Cardiac fibroblast (primary cell): ENCODE data around the gene TRAF3.
A peak's percentile ranks its signal among the peaks of the same experiment; 100 is the strongest.

Source experiments
- DNase-seq, 2 donors: peaks; one replicate each; pipeline versions ENCODE4 v3.0.0 to v3.0.0-alpha.2; 2010; ENCODE audit warnings: low read depth in 2 of 2
- H3K4me3 ChIP-seq, 2 donors: replicated peaks in 1 of 2; 1 replicate in 1 of 2; 2 replicates in 1 of 2; pipeline ENCODE4 v1.5.1; 2011; ENCODE audit warnings: low read depth in 2 of 2, low read length in 2 of 2, mild to moderate bottlenecking in 2 of 2, moderate library complexity in 1 of 2
- TF ChIP-seq, protein P1 (sequence below): IDR thresholded peaks from one replicate; pipeline ENCODE4 v1.5.1; 2011; ENCODE audit warnings: low read depth, mild to moderate bottlenecking, low read length, inconsistent platforms

Gene TRAF3

DNA sequence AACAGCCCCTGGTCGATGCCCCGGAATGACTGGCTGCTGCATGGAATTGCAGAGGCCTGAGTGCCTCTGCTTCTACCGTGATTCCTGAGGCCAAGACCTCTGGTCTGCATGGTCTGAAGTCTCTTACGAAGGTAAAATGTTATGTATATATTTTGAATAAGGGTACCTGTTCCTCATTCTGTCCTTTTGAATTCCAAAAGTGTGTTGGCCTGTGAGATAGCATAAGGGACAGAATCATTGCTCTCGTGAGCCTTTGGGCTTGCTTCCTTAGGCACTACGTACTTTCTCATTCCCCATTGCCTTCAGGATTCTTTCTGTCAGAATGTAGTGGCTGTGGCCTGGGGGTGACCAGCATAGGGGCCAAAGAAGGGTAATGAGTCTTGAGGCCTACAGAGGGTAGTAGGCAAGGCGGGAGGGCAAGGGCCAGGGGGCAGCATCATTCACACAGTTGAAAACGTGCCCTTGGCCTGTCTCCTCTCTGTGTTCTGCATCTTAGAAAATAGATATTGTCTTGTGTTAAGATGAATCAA, 19.5 kb downstream of the TRAF3 start:
- no peak overlapping the region for H3K4me3 ChIP-seq
- no peak for DNase-seq
- TF ChIP-seq, protein P1, sequence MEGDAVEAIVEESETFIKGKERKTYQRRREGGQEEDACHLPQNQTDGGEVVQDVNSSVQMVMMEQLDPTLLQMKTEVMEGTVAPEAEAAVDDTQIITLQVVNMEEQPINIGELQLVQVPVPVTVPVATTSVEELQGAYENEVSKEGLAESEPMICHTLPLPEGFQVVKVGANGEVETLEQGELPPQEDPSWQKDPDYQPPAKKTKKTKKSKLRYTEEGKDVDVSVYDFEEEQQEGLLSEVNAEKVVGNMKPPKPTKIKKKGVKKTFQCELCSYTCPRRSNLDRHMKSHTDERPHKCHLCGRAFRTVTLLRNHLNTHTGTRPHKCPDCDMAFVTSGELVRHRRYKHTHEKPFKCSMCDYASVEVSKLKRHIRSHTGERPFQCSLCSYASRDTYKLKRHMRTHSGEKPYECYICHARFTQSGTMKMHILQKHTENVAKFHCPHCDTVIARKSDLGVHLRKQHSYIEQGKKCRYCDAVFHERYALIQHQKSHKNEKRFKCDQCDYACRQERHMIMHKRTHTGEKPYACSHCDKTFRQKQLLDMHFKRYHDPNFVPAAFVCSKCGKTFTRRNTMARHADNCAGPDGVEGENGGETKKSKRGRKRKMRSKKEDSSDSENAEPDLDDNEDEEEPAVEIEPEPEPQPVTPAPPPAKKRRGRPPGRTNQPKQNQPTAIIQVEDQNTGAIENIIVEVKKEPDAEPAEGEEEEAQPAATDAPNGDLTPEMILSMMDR = no peak

DNA sequence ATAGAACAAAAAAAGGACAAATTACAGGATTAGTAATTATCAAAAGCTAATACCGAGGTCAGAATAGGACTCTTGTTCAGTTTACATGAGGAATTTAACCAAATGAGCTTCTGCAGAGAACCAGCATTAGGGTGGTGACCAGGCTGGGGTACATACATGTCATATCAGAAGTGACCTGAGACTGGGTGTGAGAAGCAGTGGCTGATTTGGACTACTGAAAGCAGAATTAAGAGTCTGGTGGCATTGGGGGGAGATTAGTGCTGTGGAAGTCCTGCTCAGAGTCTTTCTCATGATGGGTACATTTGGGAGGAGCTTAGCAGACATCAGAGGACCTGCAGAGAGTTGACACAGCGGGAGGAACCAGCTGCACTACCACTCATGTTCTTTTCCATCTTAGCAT, 21.7 kb downstream of the TRAF3 start:
- TF ChIP-seq, protein P1 = no peak
- no peak for DNase-seq

DNA sequence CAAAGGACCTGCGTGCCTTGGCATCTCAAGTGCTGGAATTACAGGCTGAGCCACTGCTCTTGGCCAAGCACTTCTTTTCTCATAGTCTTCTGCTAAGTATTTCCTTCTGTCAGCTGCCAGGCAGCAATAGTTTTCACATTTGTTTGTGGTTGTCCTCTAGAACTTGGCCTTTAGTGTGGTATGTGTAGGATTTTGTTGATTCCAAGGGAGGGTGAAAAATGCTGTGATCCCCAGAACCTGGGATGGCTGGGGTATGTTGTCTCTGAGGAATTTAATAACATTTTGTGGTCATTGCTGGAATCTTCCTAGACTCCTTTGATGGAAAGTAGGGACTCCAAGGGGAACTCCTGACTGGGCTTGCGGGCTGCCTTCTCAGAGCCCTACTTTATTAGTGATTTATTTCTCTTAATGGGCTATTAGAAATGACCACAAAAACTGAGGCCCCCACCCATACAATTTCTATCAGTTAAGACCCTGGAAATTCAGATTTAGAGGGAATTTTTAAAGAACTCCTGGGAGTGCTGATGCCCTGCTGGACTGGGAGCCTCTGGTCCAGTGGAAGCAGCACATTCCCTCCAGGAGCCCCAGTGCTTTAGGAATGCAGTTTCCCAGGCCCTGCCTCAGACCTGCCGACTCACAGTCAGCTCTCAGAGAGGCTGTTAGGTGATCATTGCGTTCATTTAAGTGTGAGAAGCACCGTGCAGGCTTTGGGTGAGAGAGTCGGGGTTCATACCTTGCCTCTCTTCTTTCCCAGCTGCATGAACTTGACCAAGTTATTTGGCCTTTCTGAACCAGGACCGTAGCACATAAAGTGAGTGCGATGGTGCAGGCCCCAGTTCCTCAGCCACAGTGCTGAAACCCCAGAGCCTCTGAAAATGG, 22.7 kb downstream of the TRAF3 start:
- peak; percentile 59 to 84 for DNase-seq
- no peak overlapping the region for H3K4me3 ChIP-seq
- TF ChIP-seq, protein P1 = no peak

More for the DNA sequence above, 21.7 kb downstream of the TRAF3 start:
- H3K4me3 ChIP-seq = no peak overlapping the region

DNA sequence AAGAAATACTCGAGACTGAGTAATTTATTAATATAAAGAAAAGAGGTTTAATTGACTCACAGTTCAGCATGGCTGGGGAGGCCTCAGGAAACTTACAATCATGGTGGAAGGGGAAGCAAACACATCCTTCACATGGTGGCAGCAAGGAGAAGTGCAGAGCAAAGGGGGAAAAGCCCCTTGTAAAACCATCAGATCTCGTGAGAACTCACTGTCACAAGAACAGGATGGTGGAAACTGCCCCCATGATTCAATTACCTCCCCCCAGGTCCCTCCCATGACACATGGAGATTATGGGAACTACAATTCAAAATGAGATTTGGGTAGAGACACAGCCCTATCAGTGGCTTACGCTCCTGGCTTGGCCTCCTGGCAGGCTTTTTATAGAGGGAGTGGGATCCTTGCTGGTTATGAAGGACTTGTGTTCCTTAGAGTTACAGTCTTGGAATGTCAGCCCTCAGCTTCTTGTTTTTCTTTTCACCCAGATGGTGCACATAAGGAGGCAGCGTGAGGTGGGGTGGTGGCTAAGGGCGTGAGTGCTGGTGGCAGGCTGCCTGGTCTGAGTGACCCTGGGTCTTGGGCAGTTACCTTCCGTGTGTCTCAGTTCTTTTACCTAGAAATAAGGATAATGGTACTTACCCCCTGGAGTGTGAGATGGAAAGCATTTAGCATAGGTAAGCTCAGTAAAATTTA, 25.7 kb downstream of the TRAF3 start:
- DNase-seq = no peak
- TF ChIP-seq, protein P1 = no peak
- no peak overlapping the region for H3K4me3 ChIP-seq

DNA sequence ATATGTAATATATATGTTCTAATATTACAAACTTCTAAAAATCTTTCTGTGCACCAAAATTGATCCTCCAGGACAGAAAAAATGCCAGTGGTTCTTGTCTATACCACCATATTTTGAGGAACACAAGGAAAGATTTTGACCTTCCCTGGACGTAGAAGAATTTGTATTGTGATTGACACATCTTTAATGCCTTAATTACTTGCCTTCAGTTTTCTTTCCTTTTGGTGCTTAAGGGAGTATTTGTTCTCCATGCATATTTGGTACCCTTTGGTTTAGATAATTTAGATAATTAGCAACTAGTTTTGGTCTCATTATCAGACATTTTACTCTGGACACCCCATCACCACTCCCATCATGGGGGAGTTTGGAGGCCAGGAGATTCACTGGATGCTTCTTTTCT, 27.6 kb downstream of the TRAF3 start:
- no peak overlapping the region for H3K4me3 ChIP-seq
- no peak for DNase-seq
- TF ChIP-seq, protein P1 = no peak

DNA sequence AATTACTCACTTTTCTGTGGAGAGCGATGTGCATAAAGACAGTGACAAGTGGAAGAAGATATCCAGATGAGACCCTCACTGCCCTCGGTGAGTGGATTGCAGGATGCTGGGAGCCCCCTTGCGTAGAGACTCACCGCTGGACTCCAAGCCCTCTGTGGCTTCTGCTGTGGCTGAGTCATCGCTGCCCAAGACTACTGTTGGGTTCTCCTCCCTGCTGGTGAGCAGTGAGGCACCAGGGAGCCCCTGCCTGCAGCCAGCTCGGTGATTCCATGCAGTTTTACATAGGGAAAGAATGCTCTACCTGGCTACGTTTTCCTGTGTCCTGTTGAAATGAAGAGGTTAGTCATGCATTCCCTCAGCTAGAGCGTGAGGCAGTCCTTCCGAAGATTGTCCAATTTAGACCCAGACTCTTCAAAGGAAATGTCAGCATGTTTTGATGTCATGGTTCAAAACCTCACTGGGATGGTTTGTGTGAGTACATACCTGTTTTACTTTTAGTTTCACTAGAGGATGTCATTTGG, 28.2 kb downstream of the TRAF3 start:
- DNase-seq = peak; percentile 29 to 52
- TF ChIP-seq, protein P1 = peak; percentile 5
- no peak overlapping the region for H3K4me3 ChIP-seq
